ENCODE measurements around the gene HIPK4. TPM values are rescaled to one million over a fixed set of nuclear protein-coding genes. Genes with fewer than 3 reads are reported as not detected.
"Not testable (repeated sequence)": the region's sequence is repeated elsewhere in the genome, so short reads cannot be mapped to it uniquely, and the experiment has no call there.

Gene HIPK4
- total RNA-seq, 1 donor from 2014 or later, result 0.30 TPM

- DNase-seq (ENCODE audit: low read depth, low spot score), result no peak
- Mint-ChIP-seq H3K27ac (ENCODE audit: unreplicated experiment) (no peak overlapping the region), H3K36me3 (ENCODE audit: low read depth) (peaks cover 8% of the 10 kb centered on the region), H3K9me3 (no peaks in the 10 kb centered on the region), H3K4me1 (no peaks in the 10 kb centered on the region), H3K4me3 (no peak overlapping the region), H3K27me3 (ENCODE audit: low read depth) (no peaks in the 10 kb centered on the region)
- TF ChIP-seq CTCF (conservative IDR thresholded peaks at IDR 0.05), result no peak
These were observed 13.6 kb downstream of the HIPK4 start for GRCh38 chr19:40376286-40376862.

- Mint-ChIP-seq H3K36me3 (ENCODE audit: low read depth) (peaks cover 8% of the 10 kb centered on the region), H3K4me1 (no peaks in the 10 kb centered on the region), H3K27ac (ENCODE audit: unreplicated experiment) (no peak overlapping the region), H3K9me3 (no peaks in the 10 kb centered on the region), H3K4me3 (no peak overlapping the region), H3K27me3 (ENCODE audit: low read depth) (no peaks in the 10 kb centered on the region)
- DNase-seq (ENCODE audit: low read depth, low spot score), result no peak
- no peak for TF ChIP-seq CTCF (conservative IDR thresholded peaks at IDR 0.05)
These were observed 15.9 kb downstream of the HIPK4 start for GRCh38 chr19:40374084-40374483.

GRCh38 chr19:40371802-40372122 lies 18.2 kb downstream of the HIPK4 start:
- no peak overlapping the region for H3K27ac Mint-ChIP-seq (ENCODE audit: unreplicated experiment)
- H3K4me1 Mint-ChIP-seq, result peaks cover 5% of the 10 kb centered on the region
- no peaks in the 10 kb centered on the region for H3K27me3 Mint-ChIP-seq (ENCODE audit: low read depth)
- H3K4me3 Mint-ChIP-seq, result no peak overlapping the region
- peaks cover 11% of the 10 kb centered on the region for H3K36me3 Mint-ChIP-seq (ENCODE audit: low read depth)
- no peaks in the 10 kb centered on the region for H3K9me3 Mint-ChIP-seq
- TF ChIP-seq CTCF (conservative IDR thresholded peaks at IDR 0.05), result no peak
- DNase-seq (ENCODE audit: low read depth, low spot score), result no peak

- H3K27ac Mint-ChIP-seq (ENCODE audit: unreplicated experiment), result no peak overlapping the region
- no peak overlapping the region for H3K4me3 Mint-ChIP-seq
- H3K9me3 Mint-ChIP-seq, result no peaks in the 10 kb centered on the region
- H3K4me1 Mint-ChIP-seq, result peaks cover 7% of the 10 kb centered on the region
- H3K27me3 Mint-ChIP-seq (ENCODE audit: low read depth), result no peaks in the 10 kb centered on the region
- peaks cover 11% of the 10 kb centered on the region for H3K36me3 Mint-ChIP-seq (ENCODE audit: low read depth)
- DNase-seq (ENCODE audit: low read depth, low spot score), result no peak
- TF ChIP-seq CTCF (conservative IDR thresholded peaks at IDR 0.05), result no peak
These were observed 18.8 kb downstream of the HIPK4 start for GRCh38 chr19:40370997-40371801.

GRCh38 chr19:40370253-40370652 lies 19.7 kb downstream of the HIPK4 start:
- H3K9me3 Mint-ChIP-seq; H3K27me3 Mint-ChIP-seq (ENCODE audit: low read depth): not testable (repeated sequence)

GRCh38 chr19:40369797-40370196 lies 20.2 kb downstream of the HIPK4 start:
- Mint-ChIP-seq H3K27ac (ENCODE audit: unreplicated experiment) (no peak overlapping the region), H3K4me3 (no peak overlapping the region)

More at GRCh38 chr19:40370253-40370652, 19.7 kb downstream of the HIPK4 start:
- H3K27ac Mint-ChIP-seq (ENCODE audit: unreplicated experiment); DNase-seq (ENCODE audit: low read depth, low spot score); H3K4me3 Mint-ChIP-seq; H3K36me3 Mint-ChIP-seq (ENCODE audit: low read depth): not testable (repeated sequence)
- H3K4me1 Mint-ChIP-seq, result peaks cover 11% of the 10 kb centered on the region

More at GRCh38 chr19:40369797-40370196, 20.2 kb downstream of the HIPK4 start:
- Mint-ChIP-seq H3K36me3 (ENCODE audit: low read depth) (peaks cover 9% of the 10 kb centered on the region), H3K27me3 (ENCODE audit: low read depth) (no peaks in the 10 kb centered on the region), H3K4me1 (peaks cover 15% of the 10 kb centered on the region), H3K9me3 (no peaks in the 10 kb centered on the region)
- no peak for TF ChIP-seq CTCF (conservative IDR thresholded peaks at IDR 0.05)
- DNase-seq (ENCODE audit: low read depth, low spot score), result no peak

Measured in neural crest cell (in vitro differentiated cells).